Caco-2 (cell line): ENCODE data around the gene DLG2. TPM values are rescaled to one million over a fixed set of nuclear protein-coding genes. Genes with fewer than 3 reads are reported as not detected.

Experiments
- BruUV-seq: library from RNA; stranded (reverse); fragments of 400-500 nt; replicated peaks from 2 replicates; lab custom pipeline; 2021; lab: Mats Ljungman, UMichigan
- CTCF ChIA-PET: fragments of 300-600 bp; sonication (Branson Sonifier 250); formaldehyde crosslinking; loops from one replicate; lab custom pipeline; 2022; ENCODE audit warnings: antibody characterized with exemption; lab: Charles Lee
- POLR2A ChIA-PET: fragments of 300-600 bp; sonication (Branson Sonifier 250); formaldehyde crosslinking; loops from one replicate; lab custom pipeline; 2022; ENCODE audit warnings: antibody characterized with exemption; lab: Charles Lee
- DNase-seq, 2 experiments: peaks; one replicate each; pipeline versions ENCODE4 v3.0.0 to v3.0.0-alpha.2; 2020 to 2022
- H3K27me3 ChIP-seq: replicated peaks from 2 replicates; pipeline ENCODE4 v1.6.0; 2011; ENCODE audit warnings: low read length; ENCODE audit not compliant: control insufficient read depth, insufficient read depth
- H3K36me3 ChIP-seq: 2 replicates; pipeline ENCODE4 v1.5.1; 2011; ENCODE audit warnings: low read length; ENCODE audit not compliant: control insufficient read depth, insufficient read depth
- H3K4me1 ChIP-seq: fragments of 250-450 bp; sonication (Bioruptor Pico); 2 replicates; pipeline ENCODE4 v1.5.1; 2020; ENCODE audit warnings: mild to moderate bottlenecking
- H3K4me3 ChIP-seq: 2 replicates; pipeline ENCODE4 v1.5.1; 2011; ENCODE audit warnings: low read depth, mild to moderate bottlenecking, control low read depth, low read length
- H3K9me3 ChIP-seq: fragments of 250-450 bp; sonication (Bioruptor Pico); 2 replicates; pipeline ENCODE4 v1.5.1; 2020; ENCODE audit warnings: mild to moderate bottlenecking, moderate library complexity
- H3K27ac Mint-ChIP-seq: one replicate; pipeline ENCODE4 v1.8.0; 2022; ENCODE audit warnings: mixed read lengths; ENCODE audit not compliant: unreplicated experiment
- H3K27me3 Mint-ChIP-seq: one replicate; pipeline ENCODE4 v1.8.0; 2022; ENCODE audit warnings: mixed read lengths; ENCODE audit not compliant: insufficient read depth, unreplicated experiment
- H3K36me3 Mint-ChIP-seq: one replicate; pipeline ENCODE4 v1.8.0; 2022; ENCODE audit warnings: mild to moderate bottlenecking, mixed read lengths; ENCODE audit not compliant: insufficient read depth, unreplicated experiment
- H3K4me1 Mint-ChIP-seq: one replicate; pipeline ENCODE4 v1.8.0; 2022; ENCODE audit warnings: low read depth, mixed read lengths; ENCODE audit not compliant: unreplicated experiment
- H3K4me3 Mint-ChIP-seq: one replicate; pipeline ENCODE4 v1.8.0; 2022; ENCODE audit warnings: mild to moderate bottlenecking, moderate library complexity, mixed read lengths; ENCODE audit not compliant: unreplicated experiment
- H3K9me3 Mint-ChIP-seq: one replicate; pipeline ENCODE4 v1.8.0; 2022; ENCODE audit warnings: mixed read lengths; ENCODE audit not compliant: unreplicated experiment
- intact Hi-C: fragments of 100-400 bp; cut with micrococcal nuclease; formaldehyde crosslinking; loops from one replicate; pipeline ENCODE4 v1.10.0; 2022; ENCODE audit not compliant: unreplicated experiment
- total RNA-seq: library from RNA; stranded (reverse); gene quantifications from 2 replicates; pipeline ENCODE4 v1.2.3, GENCODE V29; 2022
- TF ChIP-seq, protein P1 (sequence below), 2 experiments: fragments of 200-600 bp in 1 of 2; IDR thresholded peaks; 1 replicate in 1 of 2; 2 replicates in 1 of 2; pipeline versions ENCODE4 v1.5.1 to v1.8.0; 2011 to 2022; ENCODE audit warnings: antibody characterized with exemption in 1 of 2, control low read depth in 1 of 2, inconsistent platforms in 1 of 2, low read depth in 1 of 2, low read length in 1 of 2, mild to moderate bottlenecking in 1 of 2, moderate library complexity in 1 of 2; ENCODE audit not compliant: insufficient read depth in 1 of 2, severe bottlenecking in 1 of 2, unreplicated experiment in 1 of 2

Gene DLG2
- total RNA-seq, 1 experiment from 2014 or later = 21.6 TPM

DNA sequence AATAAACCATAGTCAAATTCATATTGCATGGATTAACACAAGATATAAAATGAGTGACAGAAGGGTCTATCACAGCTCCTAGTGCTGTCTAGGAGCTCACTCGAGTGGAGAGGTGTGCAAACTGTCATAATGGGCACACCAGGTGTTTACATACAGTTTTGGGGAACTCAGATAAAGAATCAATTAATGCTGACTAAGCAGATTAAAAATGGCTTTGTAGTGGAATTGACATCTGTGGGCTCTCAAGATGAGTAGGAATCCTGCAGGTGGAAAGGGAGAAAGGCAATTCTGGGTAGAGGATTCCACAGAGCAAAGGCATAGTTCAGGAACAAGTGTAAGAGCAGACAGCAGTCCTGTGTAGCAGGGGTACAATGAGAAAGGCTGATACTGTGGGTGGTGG is 1844.8 kb downstream of the DLG2 start:
- TF ChIP-seq, protein P1, sequence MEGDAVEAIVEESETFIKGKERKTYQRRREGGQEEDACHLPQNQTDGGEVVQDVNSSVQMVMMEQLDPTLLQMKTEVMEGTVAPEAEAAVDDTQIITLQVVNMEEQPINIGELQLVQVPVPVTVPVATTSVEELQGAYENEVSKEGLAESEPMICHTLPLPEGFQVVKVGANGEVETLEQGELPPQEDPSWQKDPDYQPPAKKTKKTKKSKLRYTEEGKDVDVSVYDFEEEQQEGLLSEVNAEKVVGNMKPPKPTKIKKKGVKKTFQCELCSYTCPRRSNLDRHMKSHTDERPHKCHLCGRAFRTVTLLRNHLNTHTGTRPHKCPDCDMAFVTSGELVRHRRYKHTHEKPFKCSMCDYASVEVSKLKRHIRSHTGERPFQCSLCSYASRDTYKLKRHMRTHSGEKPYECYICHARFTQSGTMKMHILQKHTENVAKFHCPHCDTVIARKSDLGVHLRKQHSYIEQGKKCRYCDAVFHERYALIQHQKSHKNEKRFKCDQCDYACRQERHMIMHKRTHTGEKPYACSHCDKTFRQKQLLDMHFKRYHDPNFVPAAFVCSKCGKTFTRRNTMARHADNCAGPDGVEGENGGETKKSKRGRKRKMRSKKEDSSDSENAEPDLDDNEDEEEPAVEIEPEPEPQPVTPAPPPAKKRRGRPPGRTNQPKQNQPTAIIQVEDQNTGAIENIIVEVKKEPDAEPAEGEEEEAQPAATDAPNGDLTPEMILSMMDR (IDR thresholded peaks at IDR 0.05; ENCODE audit: insufficient read depth in 1 of 2, low read depth in 1 of 2, low read length in 1 of 2, severe bottlenecking in 1 of 2, unreplicated experiment in 1 of 2) = no peak
- H3K9me3 ChIP-seq = no peaks in the 10 kb centered on the region
- H3K4me3 ChIP-seq = no peak overlapping the region
- BruUV-seq = no TSS peak
- POLR2A ChIA-PET = no interaction called here
- no peaks in the 10 kb centered on the region for H3K36me3 ChIP-seq
- Mint-ChIP-seq H3K9me3 (no peaks in the 10 kb centered on the region), H3K36me3 (no peaks in the 10 kb centered on the region), H3K4me3 (no peak overlapping the region), H3K4me1 (peaks cover 12% of the 10 kb centered on the region), H3K27ac (no peak overlapping the region), H3K27me3 (peaks cover 9% of the 10 kb centered on the region)
- H3K27me3 ChIP-seq = no peaks in the 10 kb centered on the region
- CTCF ChIA-PET = no interaction called here
- intact Hi-C loops = loop anchor here (2.0 kb wide), 1 partner anchor 24 kb away; no protein-coding TSS in a partner anchor
- no peaks in the 10 kb centered on the region for H3K4me1 ChIP-seq
- no peak for DNase-seq

DNA sequence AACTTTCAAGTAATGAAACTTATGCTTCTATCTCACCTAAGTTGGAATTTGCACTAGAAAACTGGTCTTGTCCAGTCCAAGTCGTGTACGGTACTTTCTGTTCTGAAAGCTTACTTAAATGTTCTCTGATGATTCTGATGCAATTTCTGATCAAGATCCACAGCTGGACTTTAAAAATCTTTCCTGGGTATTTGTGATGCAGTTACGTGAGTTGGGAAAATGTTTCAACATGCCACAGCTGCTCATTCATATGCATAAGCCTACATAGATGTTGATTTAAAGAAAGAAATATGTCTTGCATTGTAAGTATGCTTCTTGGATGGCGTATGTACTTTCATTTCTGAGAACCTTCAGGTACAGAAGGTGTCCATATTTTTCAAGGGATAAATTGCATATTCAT is 1847.3 kb downstream of the DLG2 start:
- intact Hi-C loops = no loop called here

DNA sequence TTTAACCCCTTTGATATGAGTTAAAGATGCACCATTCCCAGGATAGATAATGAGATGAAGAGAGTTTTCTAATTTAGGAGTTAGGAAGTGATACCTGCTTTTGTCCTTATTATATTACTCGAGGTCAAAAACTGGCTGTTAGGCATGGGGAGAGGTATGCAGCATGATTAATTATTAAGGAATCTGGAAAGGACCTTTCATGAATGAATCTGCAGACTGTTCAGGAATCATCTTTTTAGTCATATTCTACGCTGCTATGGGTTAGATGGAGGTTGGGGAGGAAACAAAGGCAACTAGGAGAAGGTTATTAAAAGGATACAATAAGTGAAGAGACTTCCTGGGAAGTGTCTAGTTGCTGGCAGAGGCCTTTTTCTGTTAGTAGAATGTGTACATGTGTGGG is 1848.5 kb downstream of the DLG2 start:
- Mint-ChIP-seq H3K4me1 (peaks cover 12% of the 10 kb centered on the region), H3K9me3 (no peaks in the 10 kb centered on the region), H3K27ac (no peak overlapping the region), H3K4me3 (no peak overlapping the region), H3K36me3 (no peaks in the 10 kb centered on the region), H3K27me3 (peaks cover 12% of the 10 kb centered on the region)
- ChIA-PET POLR2A (no interaction called here), CTCF (no interaction called here)
- DNase-seq = no peak
- H3K4me3 ChIP-seq = no peak overlapping the region
- TF ChIP-seq, protein P1 (IDR thresholded peaks at IDR 0.05; ENCODE audit: insufficient read depth in 1 of 2, low read depth in 1 of 2, low read length in 1 of 2, severe bottlenecking in 1 of 2, unreplicated experiment in 1 of 2) = no peak
- H3K36me3 ChIP-seq = no peaks in the 10 kb centered on the region
- no peaks in the 10 kb centered on the region for H3K9me3 ChIP-seq
- no peaks in the 10 kb centered on the region for H3K4me1 ChIP-seq
- intact Hi-C loops = no loop called here
- H3K27me3 ChIP-seq = no peaks in the 10 kb centered on the region
- BruUV-seq = no TSS peak

More for the DNA sequence above, 1847.3 kb downstream of the DLG2 start:
- Mint-ChIP-seq H3K27ac (no peak overlapping the region), H3K9me3 (no peaks in the 10 kb centered on the region), H3K36me3 (no peaks in the 10 kb centered on the region), H3K4me3 (no peak overlapping the region), H3K4me1 (peaks cover 12% of the 10 kb centered on the region), H3K27me3 (peaks cover 12% of the 10 kb centered on the region)
- Histone ChIP-seq H3K4me3 (no peak overlapping the region), H3K36me3 (no peaks in the 10 kb centered on the region), H3K9me3 (no peaks in the 10 kb centered on the region), H3K4me1 (no peaks in the 10 kb centered on the region), H3K27me3 (no peaks in the 10 kb centered on the region)
- DNase-seq = no peak
- ChIA-PET POLR2A (no interaction called here), CTCF (no interaction called here)
- BruUV-seq = no TSS peak
- TF ChIP-seq, protein P1 (IDR thresholded peaks at IDR 0.05; ENCODE audit: insufficient read depth in 1 of 2, low read depth in 1 of 2, low read length in 1 of 2, severe bottlenecking in 1 of 2, unreplicated experiment in 1 of 2) = no peak
